AG09319 (cell line): ENCODE measurements around the gene CASP10.

Source experiments
- DNase-seq: peaks from one replicate; pipeline ENCODE4 v3.0.0-alpha.2; 2010; ENCODE audit warnings: low read depth; ENCODE audit errors: extremely low read depth
- CTCF ChIP-seq: IDR thresholded peaks from 2 replicates; pipeline ENCODE4 v1.5.1; 2011; ENCODE audit warnings: low read depth, mild to moderate bottlenecking, inconsistent platforms, low read length, moderate library complexity

Gene CASP10

GRCh38 chr2:201228912-201229290, 46.0 kb downstream of the CASP10 start:
- TF ChIP-seq CTCF, result no peak
- DNase-seq, result no peak

GRCh38 chr2:201231781-201232466, 49.0 kb downstream of the CASP10 start:
- peak; percentile 91 for TF ChIP-seq CTCF
- peak; percentile 82 for DNase-seq

- no peak for DNase-seq
- no peak for TF ChIP-seq CTCF
Measured at GRCh38 chr2:201232467-201232815, 49.5 kb downstream of the CASP10 start.

- TF ChIP-seq CTCF, result no peak
- no peak for DNase-seq
Measured at GRCh38 chr2:201233192-201233811, 50.4 kb downstream of the CASP10 start.

- no peak for TF ChIP-seq CTCF
- no peak for DNase-seq
Measured at GRCh38 chr2:201233812-201234662, 51.1 kb downstream of the CASP10 start.

GRCh38 chr2:201234663-201235135, 51.8 kb downstream of the CASP10 start:
- TF ChIP-seq CTCF, result no peak
- no peak for DNase-seq
